Astrocyte of the cerebellum (primary cell): Measurements from ENCODE around the gene COL25A1.

Experiments
- DNase-seq: peaks from one replicate; pipeline ENCODE4 v3.0.0-alpha.2; 2011; ENCODE audit warnings: low read depth
- H3K4me3 ChIP-seq: 2 replicates; pipeline ENCODE4 v1.5.1; 2011; ENCODE audit warnings: mild to moderate bottlenecking, low read depth, low read length, moderate library complexity
- in situ Hi-C: cut with HindIII; loops from 2 replicates; pipeline ENCODE4 v1.10.0; 2017; ENCODE audit warnings: low sequenced_read_pairs
- TF ChIP-seq, protein P1 (sequence below): IDR thresholded peaks from 2 replicates; pipeline ENCODE4 v1.5.1; 2012; ENCODE audit warnings: low read length, low read depth, moderate library complexity, mild to moderate bottlenecking; ENCODE audit errors: missing control alignments

COL25A1 gene

GRCh38 chr4:109067508-109068235 is 234.8 kb downstream of the COL25A1 start:
- DNase-seq = no peak
- TF ChIP-seq, protein P1, sequence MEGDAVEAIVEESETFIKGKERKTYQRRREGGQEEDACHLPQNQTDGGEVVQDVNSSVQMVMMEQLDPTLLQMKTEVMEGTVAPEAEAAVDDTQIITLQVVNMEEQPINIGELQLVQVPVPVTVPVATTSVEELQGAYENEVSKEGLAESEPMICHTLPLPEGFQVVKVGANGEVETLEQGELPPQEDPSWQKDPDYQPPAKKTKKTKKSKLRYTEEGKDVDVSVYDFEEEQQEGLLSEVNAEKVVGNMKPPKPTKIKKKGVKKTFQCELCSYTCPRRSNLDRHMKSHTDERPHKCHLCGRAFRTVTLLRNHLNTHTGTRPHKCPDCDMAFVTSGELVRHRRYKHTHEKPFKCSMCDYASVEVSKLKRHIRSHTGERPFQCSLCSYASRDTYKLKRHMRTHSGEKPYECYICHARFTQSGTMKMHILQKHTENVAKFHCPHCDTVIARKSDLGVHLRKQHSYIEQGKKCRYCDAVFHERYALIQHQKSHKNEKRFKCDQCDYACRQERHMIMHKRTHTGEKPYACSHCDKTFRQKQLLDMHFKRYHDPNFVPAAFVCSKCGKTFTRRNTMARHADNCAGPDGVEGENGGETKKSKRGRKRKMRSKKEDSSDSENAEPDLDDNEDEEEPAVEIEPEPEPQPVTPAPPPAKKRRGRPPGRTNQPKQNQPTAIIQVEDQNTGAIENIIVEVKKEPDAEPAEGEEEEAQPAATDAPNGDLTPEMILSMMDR = no peak
- in situ Hi-C loops = no loop called here
- no peak overlapping the region for H3K4me3 ChIP-seq

DNA sequence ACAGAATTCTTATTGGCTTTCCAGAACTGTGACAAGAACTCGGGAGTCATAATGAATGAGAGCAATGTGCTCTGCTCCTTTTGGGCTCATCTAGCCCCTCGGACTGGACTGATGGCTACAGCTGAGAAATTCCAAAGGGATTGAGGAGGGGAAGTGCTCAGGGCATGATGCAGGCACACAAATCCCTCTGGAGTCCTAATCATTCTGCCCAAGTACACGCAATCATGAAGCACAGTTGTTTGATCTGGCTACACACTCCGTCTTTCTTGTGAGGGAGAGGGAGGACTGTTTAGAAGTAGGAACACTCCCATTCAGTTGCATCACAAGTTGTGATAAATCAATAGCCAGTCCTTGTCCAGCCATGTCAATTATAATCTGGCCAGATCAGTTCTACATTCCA is 237.5 kb downstream of the COL25A1 start:
- no peak for DNase-seq
- TF ChIP-seq, protein P1 = no peak
- no peak overlapping the region for H3K4me3 ChIP-seq
- in situ Hi-C loops = no loop called here

DNA sequence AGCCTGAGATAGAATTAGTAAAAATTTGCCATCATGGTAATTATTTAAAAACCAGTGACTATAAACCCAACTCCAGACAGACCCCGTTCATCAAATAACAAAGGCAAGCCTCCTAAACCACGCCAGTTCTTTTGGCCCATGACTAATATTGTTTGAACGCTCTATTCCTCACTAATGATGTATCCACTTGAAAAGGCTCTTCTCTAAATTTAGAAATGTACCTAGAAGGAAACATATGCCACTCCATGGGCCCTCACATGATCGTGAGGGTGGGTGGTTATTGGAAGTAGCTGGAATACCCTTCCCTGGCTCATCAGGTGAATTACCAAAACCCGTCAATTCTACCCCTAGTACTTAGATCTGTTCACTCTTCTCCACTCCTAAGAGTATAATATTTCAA is 249.2 kb downstream of the COL25A1 start:
- TF ChIP-seq, protein P1 = no peak
- no peak overlapping the region for H3K4me3 ChIP-seq
- in situ Hi-C loops = no loop called here
- DNase-seq = no peak

DNA sequence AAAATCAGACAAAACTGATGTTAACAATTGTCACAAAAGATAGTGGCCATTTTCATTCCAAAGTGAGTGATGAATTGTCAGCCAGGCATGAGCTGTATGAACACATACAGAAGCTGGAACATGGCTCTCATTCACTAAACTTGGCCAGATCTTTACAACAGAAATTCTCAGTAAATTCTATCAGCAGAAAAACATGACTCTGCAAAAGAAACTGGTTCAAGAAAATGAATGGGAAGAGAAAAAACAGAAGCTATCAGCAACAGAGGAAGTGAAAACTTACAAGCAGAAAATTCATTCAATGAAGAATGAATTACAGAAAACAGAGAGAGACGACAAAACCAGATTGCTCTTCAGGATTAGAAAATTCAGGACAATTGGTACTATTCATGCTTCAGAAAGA is 249.6 kb downstream of the COL25A1 start:
- TF ChIP-seq, protein P1 = no peak

GRCh38 chr4:109051054-109051453 is 251.4 kb downstream of the COL25A1 start:
- DNase-seq = no peak
- in situ Hi-C loops = no loop called here
- H3K4me3 ChIP-seq = no peak overlapping the region
- TF ChIP-seq, protein P1 = no peak

More for the DNA sequence above, 249.6 kb downstream of the COL25A1 start:
- DNase-seq = no peak
- in situ Hi-C loops = no loop called here
- no peak overlapping the region for H3K4me3 ChIP-seq

- in situ Hi-C loops = no loop called here
- DNase-seq = no peak
- no peak overlapping the region for H3K4me3 ChIP-seq
- TF ChIP-seq, protein P1 = no peak
Measured at GRCh38 chr4:109049926-109050325, 252.5 kb downstream of the COL25A1 start.
